Osteoblast (primary cell): Measurements from ENCODE around the gene SEMA5B. TPM values are rescaled to one million over a fixed set of nuclear protein-coding genes. Genes with fewer than 3 reads are reported as not detected.

Experiments
- DNase-seq: peaks from one replicate; pipeline ENCODE4 v3.0.0; 2011; ENCODE audit warnings: low spot score, mixed read lengths; ENCODE audit not compliant: insufficient read length; ENCODE audit errors: missing footprints
- H2AFZ ChIP-seq: 2 replicates; pipeline ENCODE4 v1.6.0; 2011; ENCODE audit warnings: mild to moderate bottlenecking, low read length
- H3K27ac ChIP-seq: 2 replicates; pipeline ENCODE4 v1.5.1; 2011; ENCODE audit warnings: mild to moderate bottlenecking, low read depth, low read length, moderate library complexity
- H3K27me3 ChIP-seq: 2 replicates; pipeline ENCODE4 v1.6.0; 2012; ENCODE audit warnings: mild to moderate bottlenecking, control low read depth, inconsistent platforms, low read length, moderate library complexity; ENCODE audit not compliant: insufficient read depth
- H3K36me3 ChIP-seq: 2 replicates; pipeline ENCODE4 v1.5.1; 2011; ENCODE audit warnings: mild to moderate bottlenecking, low read length, control low read depth, moderate library complexity; ENCODE audit not compliant: insufficient read depth
- H3K4me1 ChIP-seq: 2 replicates; pipeline ENCODE4 v1.5.1; 2011; ENCODE audit warnings: mild to moderate bottlenecking, low read length, control low read depth, moderate library complexity; ENCODE audit not compliant: insufficient read depth
- H3K4me2 ChIP-seq: 2 replicates; pipeline ENCODE4 v1.6.0; 2011; ENCODE audit warnings: mild to moderate bottlenecking, low read length; ENCODE audit not compliant: insufficient read depth
- H3K4me3 ChIP-seq: fragments of 200-600 bp; sonication (generic); 3 replicates; pipeline ENCODE4 v1.5.1; 2012; ENCODE audit warnings: mild to moderate bottlenecking, low read length, inconsistent platforms; ENCODE audit not compliant: insufficient read depth
- H3K79me2 ChIP-seq: 2 replicates; pipeline ENCODE4 v1.6.0; 2012; ENCODE audit warnings: mild to moderate bottlenecking, low read length, control low read depth, inconsistent platforms; ENCODE audit not compliant: insufficient read depth
- H3K9me3 ChIP-seq: 2 replicates; pipeline ENCODE4 v1.5.1; 2011; ENCODE audit warnings: low read depth, low read length, control low read depth
- H4K20me1 ChIP-seq: 2 replicates; pipeline ENCODE4 v1.6.0; 2012; ENCODE audit warnings: mild to moderate bottlenecking, low read length, control low read depth; ENCODE audit not compliant: insufficient read depth
- total RNA-seq: library from RNA; depleted of rRNA; stranded (reverse); fragments of >200 nt; gene quantifications from 2 replicates; pipeline ENCODE4 v1.2.3, GENCODE V29; 2012
- TF ChIP-seq, protein P1 (sequence below): IDR thresholded peaks from 2 replicates; pipeline ENCODE4 v1.5.1; 2011; ENCODE audit warnings: mild to moderate bottlenecking, low read depth, low read length, moderate library complexity; ENCODE audit errors: extremely low read depth

Gene SEMA5B
- total RNA-seq, 1 donor: not detected

DNA sequence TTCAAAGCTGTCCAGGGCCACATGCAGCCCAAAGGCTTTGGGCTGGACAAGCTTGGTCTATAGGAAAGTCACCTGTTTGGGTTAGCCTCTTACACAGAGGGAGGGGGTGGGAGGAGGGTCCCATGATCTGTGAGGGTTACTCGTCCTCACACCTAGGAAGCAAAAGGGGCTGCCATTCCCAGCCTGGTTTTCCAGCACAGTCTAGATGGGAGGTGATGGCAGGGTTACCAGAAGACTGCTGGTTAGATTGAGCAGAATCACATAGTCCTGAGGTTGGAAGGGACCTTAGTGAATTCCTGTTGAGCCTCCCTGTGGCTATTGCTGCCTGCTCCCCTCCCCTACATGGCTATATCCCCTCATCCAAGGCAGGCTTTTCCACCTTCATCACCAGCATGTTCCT is 101.8 kb downstream of the SEMA5B start:
- peak; percentile 53 for DNase-seq
- no peaks in the 10 kb centered on the region for H3K4me1 ChIP-seq
- no peak overlapping the region for H3K4me2 ChIP-seq
- no peaks in the 10 kb centered on the region for H3K79me2 ChIP-seq
- no peak overlapping the region for H2AFZ ChIP-seq
- H3K27me3 ChIP-seq: peaks cover 59% of the 10 kb centered on the region
- H3K36me3 ChIP-seq: no peaks in the 10 kb centered on the region
- no peak overlapping the region for H3K27ac ChIP-seq
- no peaks in the 10 kb centered on the region for H4K20me1 ChIP-seq
- TF ChIP-seq, protein P1, sequence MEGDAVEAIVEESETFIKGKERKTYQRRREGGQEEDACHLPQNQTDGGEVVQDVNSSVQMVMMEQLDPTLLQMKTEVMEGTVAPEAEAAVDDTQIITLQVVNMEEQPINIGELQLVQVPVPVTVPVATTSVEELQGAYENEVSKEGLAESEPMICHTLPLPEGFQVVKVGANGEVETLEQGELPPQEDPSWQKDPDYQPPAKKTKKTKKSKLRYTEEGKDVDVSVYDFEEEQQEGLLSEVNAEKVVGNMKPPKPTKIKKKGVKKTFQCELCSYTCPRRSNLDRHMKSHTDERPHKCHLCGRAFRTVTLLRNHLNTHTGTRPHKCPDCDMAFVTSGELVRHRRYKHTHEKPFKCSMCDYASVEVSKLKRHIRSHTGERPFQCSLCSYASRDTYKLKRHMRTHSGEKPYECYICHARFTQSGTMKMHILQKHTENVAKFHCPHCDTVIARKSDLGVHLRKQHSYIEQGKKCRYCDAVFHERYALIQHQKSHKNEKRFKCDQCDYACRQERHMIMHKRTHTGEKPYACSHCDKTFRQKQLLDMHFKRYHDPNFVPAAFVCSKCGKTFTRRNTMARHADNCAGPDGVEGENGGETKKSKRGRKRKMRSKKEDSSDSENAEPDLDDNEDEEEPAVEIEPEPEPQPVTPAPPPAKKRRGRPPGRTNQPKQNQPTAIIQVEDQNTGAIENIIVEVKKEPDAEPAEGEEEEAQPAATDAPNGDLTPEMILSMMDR: no peak
- no peak overlapping the region for H3K4me3 ChIP-seq
- H3K9me3 ChIP-seq: no peaks in the 10 kb centered on the region

DNA sequence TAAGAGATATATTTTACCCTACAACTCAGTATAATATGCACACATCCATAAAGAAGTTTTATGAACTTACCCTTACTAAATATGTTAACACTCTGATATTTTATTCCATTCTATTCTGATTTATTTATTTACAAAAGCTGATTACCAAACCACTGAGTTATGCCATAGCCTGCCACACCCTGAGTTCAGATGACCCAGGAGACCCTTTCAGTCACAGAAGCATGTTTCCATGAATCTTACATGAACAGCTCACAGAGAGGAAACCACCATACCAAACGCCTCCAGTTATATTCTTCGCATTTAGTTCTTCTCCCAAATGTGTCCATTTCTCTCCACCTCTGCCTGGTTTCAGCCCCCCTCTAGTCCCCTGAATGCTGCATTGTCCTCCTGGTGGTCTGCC is 103.5 kb downstream of the SEMA5B start:
- H3K27me3 ChIP-seq: peaks cover 49% of the 10 kb centered on the region

DNA sequence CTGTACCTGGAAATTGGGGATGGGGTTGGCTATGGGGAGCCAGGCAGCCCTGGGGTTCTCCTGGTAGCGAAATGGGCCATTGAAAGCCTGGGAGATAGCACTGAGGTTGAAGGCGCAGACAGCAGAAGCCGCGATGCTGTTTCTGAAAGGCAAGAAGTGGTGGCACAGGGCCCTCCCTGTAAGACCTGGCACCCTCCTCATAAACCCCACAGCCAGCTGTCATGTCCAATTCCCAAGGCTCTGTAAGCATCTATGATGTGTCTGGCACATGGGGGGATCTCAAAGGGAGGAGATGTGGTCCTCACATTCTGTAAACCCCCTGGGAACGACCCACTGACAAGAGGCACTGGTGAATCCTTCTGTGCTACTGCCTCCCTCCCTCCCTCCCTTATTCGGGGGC is 104.0 kb downstream of the SEMA5B start:
- H3K79me2 ChIP-seq: no peaks in the 10 kb centered on the region
- no peaks in the 10 kb centered on the region for H4K20me1 ChIP-seq
- no peak overlapping the region for H3K4me2 ChIP-seq
- H3K9me3 ChIP-seq: no peaks in the 10 kb centered on the region
- no peak overlapping the region for H2AFZ ChIP-seq
- no peaks in the 10 kb centered on the region for H3K4me1 ChIP-seq
- H3K4me3 ChIP-seq: no peak overlapping the region
- peak; percentile 58 for DNase-seq
- H3K27ac ChIP-seq: no peak overlapping the region
- TF ChIP-seq, protein P1: no peak
- peaks cover 46% of the 10 kb centered on the region for H3K27me3 ChIP-seq
- H3K36me3 ChIP-seq: no peaks in the 10 kb centered on the region

More for the DNA sequence above, 103.5 kb downstream of the SEMA5B start:
- H3K4me3 ChIP-seq: no peak overlapping the region
- no peak overlapping the region for H3K4me2 ChIP-seq
- H3K9me3 ChIP-seq: no peaks in the 10 kb centered on the region
- no peaks in the 10 kb centered on the region for H3K79me2 ChIP-seq
- TF ChIP-seq, protein P1: no peak
- no peaks in the 10 kb centered on the region for H3K4me1 ChIP-seq
- no peak overlapping the region for H3K27ac ChIP-seq
- H3K36me3 ChIP-seq: no peaks in the 10 kb centered on the region
- no peaks in the 10 kb centered on the region for H4K20me1 ChIP-seq
- H2AFZ ChIP-seq: no peak overlapping the region
- DNase-seq: peak; percentile 65

- H3K27me3 ChIP-seq: peaks cover 53% of the 10 kb centered on the region
- no peaks in the 10 kb centered on the region for H4K20me1 ChIP-seq
Measured at GRCh38 chr3:122921791-122922651, 105.5 kb downstream of the SEMA5B start.

More at GRCh38 chr3:122921791-122922651, 105.5 kb downstream of the SEMA5B start:
- H3K36me3 ChIP-seq: no peaks in the 10 kb centered on the region
- no peaks in the 10 kb centered on the region for H3K4me1 ChIP-seq
- H3K9me3 ChIP-seq: no peaks in the 10 kb centered on the region
- no peak overlapping the region for H3K4me2 ChIP-seq
- peak; percentile 77 for DNase-seq
- no peak overlapping the region for H3K27ac ChIP-seq
- no peaks in the 10 kb centered on the region for H3K79me2 ChIP-seq
- H3K4me3 ChIP-seq: no peak overlapping the region
- H2AFZ ChIP-seq: no peak overlapping the region
- TF ChIP-seq, protein P1: no peak
